ENCODE results near the gene TIMM44.

Gene TIMM44

GRCh38 chr19:7911508-7912143, 31.8 kb downstream of the TIMM44 start:
- in situ Hi-C loops (cut with MboI; ENCODE audit: low sequenced_read_pairs, unreplicated experiment): no loop called here
- TF ChIP-seq CTCF (IDR thresholded peaks at IDR 0.05; ENCODE audit: borderline replicate concordance, control extremely low read depth, extremely low read depth, insufficient read depth, missing control alignments): no peak
- DNase-seq (ENCODE audit: low spot score): no peak

- in situ Hi-C loops (cut with MboI; ENCODE audit: low sequenced_read_pairs, unreplicated experiment): no loop called here
- no peak for DNase-seq (ENCODE audit: low spot score)
- TF ChIP-seq CTCF (IDR thresholded peaks at IDR 0.05; ENCODE audit: borderline replicate concordance, control extremely low read depth, extremely low read depth, insufficient read depth, missing control alignments): no peak
Observed at GRCh38 chr19:7910321-7911161, 32.9 kb downstream of the TIMM44 start.

GRCh38 chr19:7909471-7910067, 33.9 kb downstream of the TIMM44 start:
- no peak for DNase-seq (ENCODE audit: low spot score)
- TF ChIP-seq CTCF (IDR thresholded peaks at IDR 0.05; ENCODE audit: borderline replicate concordance, control extremely low read depth, extremely low read depth, insufficient read depth, missing control alignments): no peak
- in situ Hi-C loops (cut with MboI; ENCODE audit: low sequenced_read_pairs, unreplicated experiment): no loop called here

- in situ Hi-C loops (cut with MboI; ENCODE audit: low sequenced_read_pairs, unreplicated experiment): no loop called here
- TF ChIP-seq CTCF (IDR thresholded peaks at IDR 0.05; ENCODE audit: borderline replicate concordance, control extremely low read depth, extremely low read depth, insufficient read depth, missing control alignments): no peak
- no peak for DNase-seq (ENCODE audit: low spot score)
Observed at GRCh38 chr19:7908742-7909461, 34.6 kb downstream of the TIMM44 start.

- no peak for TF ChIP-seq CTCF (IDR thresholded peaks at IDR 0.05; ENCODE audit: borderline replicate concordance, control extremely low read depth, extremely low read depth, insufficient read depth, missing control alignments)
- in situ Hi-C loops (cut with MboI; ENCODE audit: low sequenced_read_pairs, unreplicated experiment): no loop called here
- DNase-seq (ENCODE audit: low spot score): no peak
Observed at GRCh38 chr19:7908078-7908699, 35.3 kb downstream of the TIMM44 start.

GRCh38 chr19:7907544-7907943, 35.9 kb downstream of the TIMM44 start:
- in situ Hi-C loops (cut with MboI; ENCODE audit: low sequenced_read_pairs, unreplicated experiment): no loop called here
- TF ChIP-seq CTCF (IDR thresholded peaks at IDR 0.05; ENCODE audit: borderline replicate concordance, control extremely low read depth, extremely low read depth, insufficient read depth, missing control alignments): no peak
- no peak for DNase-seq (ENCODE audit: low spot score)
